ENCODE results near the gene SLC7A6. TPM values are rescaled to one million over a fixed set of nuclear protein-coding genes. Genes with fewer than 3 reads are reported as not detected.

Gene SLC7A6
- total RNA-seq, 1 donor from 2014 or later = 12.1 TPM

DNA sequence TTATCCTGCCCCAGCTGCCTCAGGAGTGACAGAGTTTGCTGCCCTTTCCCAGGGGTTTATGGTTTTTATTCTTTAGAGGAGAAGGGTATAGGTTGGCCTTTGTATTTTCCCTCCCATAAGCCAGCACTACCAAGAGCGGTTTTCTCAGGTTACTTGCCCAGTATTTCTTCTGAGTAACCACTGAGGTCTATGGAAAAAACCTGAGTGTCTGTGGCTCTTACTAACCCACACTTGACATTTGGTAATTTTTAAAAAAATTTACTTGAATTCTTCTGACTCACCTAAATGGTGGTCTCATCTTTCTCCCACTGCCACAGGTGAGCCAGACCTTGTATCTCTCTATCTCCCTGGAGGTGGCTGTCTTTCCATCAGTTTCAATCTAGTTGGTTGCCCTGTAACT, 6.0 kb downstream of the SLC7A6 start:
- TF ChIP-seq, protein P1, sequence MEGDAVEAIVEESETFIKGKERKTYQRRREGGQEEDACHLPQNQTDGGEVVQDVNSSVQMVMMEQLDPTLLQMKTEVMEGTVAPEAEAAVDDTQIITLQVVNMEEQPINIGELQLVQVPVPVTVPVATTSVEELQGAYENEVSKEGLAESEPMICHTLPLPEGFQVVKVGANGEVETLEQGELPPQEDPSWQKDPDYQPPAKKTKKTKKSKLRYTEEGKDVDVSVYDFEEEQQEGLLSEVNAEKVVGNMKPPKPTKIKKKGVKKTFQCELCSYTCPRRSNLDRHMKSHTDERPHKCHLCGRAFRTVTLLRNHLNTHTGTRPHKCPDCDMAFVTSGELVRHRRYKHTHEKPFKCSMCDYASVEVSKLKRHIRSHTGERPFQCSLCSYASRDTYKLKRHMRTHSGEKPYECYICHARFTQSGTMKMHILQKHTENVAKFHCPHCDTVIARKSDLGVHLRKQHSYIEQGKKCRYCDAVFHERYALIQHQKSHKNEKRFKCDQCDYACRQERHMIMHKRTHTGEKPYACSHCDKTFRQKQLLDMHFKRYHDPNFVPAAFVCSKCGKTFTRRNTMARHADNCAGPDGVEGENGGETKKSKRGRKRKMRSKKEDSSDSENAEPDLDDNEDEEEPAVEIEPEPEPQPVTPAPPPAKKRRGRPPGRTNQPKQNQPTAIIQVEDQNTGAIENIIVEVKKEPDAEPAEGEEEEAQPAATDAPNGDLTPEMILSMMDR (IDR thresholded peaks at IDR 0.05; ENCODE audit: insufficient read depth, low read length, poor library complexity, severe bottlenecking) = no peak
- Histone ChIP-seq H3K4me3 (ENCODE audit: low read depth, low read length) (no peak overlapping the region), H3K36me3 (ENCODE audit: control insufficient read depth, insufficient read depth, low read length) (no peaks in the 10 kb centered on the region), H3K27me3 (ENCODE audit: control insufficient read depth, insufficient read depth, low read length) (no peaks in the 10 kb centered on the region)
- DNase-seq (ENCODE audit: low read depth) = no peak

DNA sequence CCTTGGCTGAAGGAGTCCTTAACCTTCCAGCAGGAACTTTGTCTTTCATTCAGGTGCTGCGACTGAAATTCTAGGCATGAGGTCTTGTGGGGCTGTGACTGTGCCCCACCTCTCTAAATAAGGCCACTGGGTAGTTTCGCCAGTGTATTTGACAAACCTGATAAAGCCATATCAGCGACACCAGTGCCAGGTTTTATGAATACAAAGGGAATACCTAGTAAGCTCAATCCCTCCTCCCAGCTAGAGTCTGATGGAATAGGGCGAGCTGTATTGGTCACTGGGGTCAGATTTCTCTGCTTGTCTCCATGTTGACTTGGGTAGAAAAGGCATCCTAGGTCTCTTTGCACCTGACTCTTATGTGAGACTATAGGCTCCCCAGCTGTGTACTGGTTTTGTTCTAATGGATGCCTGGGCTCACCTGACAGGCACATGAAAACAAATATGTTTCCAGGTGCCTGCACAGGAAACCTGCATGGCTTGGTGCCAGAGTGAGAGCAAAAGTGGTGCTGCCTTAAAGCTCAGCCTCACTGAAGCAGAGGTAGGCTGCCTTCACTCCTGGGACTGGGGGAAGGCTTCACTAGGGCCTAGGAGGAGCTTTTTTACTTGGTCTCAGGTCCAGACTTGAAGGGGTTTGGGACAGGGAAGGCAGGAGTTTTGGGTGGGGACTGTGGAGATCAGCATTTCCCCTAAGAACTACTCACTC, 8.3 kb downstream of the SLC7A6 start:
- H3K4me3 ChIP-seq (ENCODE audit: low read depth, low read length) = no peak overlapping the region
- no peaks in the 10 kb centered on the region for H3K27me3 ChIP-seq (ENCODE audit: control insufficient read depth, insufficient read depth, low read length)
- no peaks in the 10 kb centered on the region for H3K36me3 ChIP-seq (ENCODE audit: control insufficient read depth, insufficient read depth, low read length)
- TF ChIP-seq, protein P1 (IDR thresholded peaks at IDR 0.05; ENCODE audit: insufficient read depth, low read length, poor library complexity, severe bottlenecking) = no peak
- no peak for DNase-seq (ENCODE audit: low read depth)

DNA sequence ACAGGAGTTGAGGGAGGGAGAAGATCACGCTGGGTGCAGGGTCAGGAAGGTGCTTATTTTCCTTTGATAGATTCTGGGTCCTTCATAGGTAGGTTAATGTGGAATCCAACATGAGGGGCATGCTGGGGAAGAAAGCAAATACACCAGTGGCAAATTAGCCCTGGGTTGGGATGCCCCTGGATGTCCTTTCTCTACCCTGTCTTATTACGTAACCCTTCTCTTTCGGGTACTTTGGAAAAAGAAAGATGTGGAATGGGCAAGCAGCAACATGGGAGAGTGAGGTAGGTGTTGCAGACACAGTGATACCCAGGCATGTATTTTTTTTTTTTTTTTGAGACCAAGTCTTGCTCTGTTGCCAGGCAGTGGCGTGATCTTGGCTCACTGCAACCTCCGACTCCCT, 9.1 kb downstream of the SLC7A6 start:
- no peaks in the 10 kb centered on the region for H3K36me3 ChIP-seq (ENCODE audit: control insufficient read depth, insufficient read depth, low read length)
- no peaks in the 10 kb centered on the region for H3K27me3 ChIP-seq (ENCODE audit: control insufficient read depth, insufficient read depth, low read length)
- DNase-seq (ENCODE audit: low read depth) = no peak
- no peak overlapping the region for H3K4me3 ChIP-seq (ENCODE audit: low read depth, low read length)
- TF ChIP-seq, protein P1 (IDR thresholded peaks at IDR 0.05; ENCODE audit: insufficient read depth, low read length, poor library complexity, severe bottlenecking) = no peak

DNA sequence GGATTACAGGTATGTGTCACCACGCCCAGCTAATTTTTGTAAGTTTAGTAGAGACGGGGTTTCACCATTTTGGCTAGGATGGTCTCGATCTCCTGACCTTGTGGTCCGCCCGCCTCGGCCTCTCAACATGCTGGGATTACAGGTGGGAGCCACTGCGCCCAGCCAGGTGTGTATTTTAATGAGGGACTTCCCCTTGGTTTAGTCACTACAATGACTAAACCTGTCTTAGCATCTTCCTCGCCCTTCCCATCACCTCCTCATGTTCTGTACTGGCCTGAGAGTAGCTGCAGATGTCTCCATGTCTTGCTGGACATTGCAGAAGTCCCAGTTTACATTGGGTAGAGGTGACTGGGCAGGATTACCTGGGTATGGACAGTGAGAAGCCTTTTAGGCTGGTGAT, 9.6 kb downstream of the SLC7A6 start:
- no peak for DNase-seq (ENCODE audit: low read depth)
- no peaks in the 10 kb centered on the region for H3K36me3 ChIP-seq (ENCODE audit: control insufficient read depth, insufficient read depth, low read length)
- TF ChIP-seq, protein P1 (IDR thresholded peaks at IDR 0.05; ENCODE audit: insufficient read depth, low read length, poor library complexity, severe bottlenecking) = no peak

DNA sequence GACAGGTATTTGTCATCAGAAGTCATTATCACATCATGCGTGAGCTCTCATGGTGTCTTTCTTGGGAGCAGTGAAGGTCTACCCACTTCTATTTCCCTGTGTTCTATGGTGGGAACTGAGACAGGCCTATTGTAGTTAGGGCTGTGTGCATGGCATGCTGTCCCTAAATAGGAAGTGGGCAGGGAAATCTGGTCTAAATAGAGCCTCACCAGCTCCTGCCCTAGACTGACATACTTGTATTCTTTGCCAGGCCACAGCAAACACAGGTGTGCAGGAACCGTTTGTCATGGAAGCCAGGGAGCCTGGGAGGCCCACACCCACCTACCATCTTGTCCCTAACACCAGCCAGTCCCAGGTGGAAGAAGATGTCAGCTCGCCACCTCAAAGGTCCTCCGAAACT, 10.1 kb downstream of the SLC7A6 start:
- no peaks in the 10 kb centered on the region for H3K36me3 ChIP-seq (ENCODE audit: control insufficient read depth, insufficient read depth, low read length)
- H3K27me3 ChIP-seq (ENCODE audit: control insufficient read depth, insufficient read depth, low read length) = no peaks in the 10 kb centered on the region
- DNase-seq (ENCODE audit: low read depth) = no peak
- H3K4me3 ChIP-seq (ENCODE audit: low read depth, low read length) = no peak overlapping the region
- TF ChIP-seq, protein P1 (IDR thresholded peaks at IDR 0.05; ENCODE audit: insufficient read depth, low read length, poor library complexity, severe bottlenecking) = no peak

More for the DNA sequence above, 9.6 kb downstream of the SLC7A6 start:
- no peak overlapping the region for H3K4me3 ChIP-seq (ENCODE audit: low read depth, low read length)
- no peaks in the 10 kb centered on the region for H3K27me3 ChIP-seq (ENCODE audit: control insufficient read depth, insufficient read depth, low read length)

Data from kidney epithelial cell (primary cell).